NB4 (cell line): ENCODE data around the gene SEMA3G.

Source experiments
- DNase-seq: peaks from one replicate; pipeline ENCODE4 v3.0.0; 2010; ENCODE audit warnings: low read depth
- H3K4me3 ChIP-seq: one replicate; pipeline ENCODE4 v1.5.1; 2011; ENCODE audit warnings: mild to moderate bottlenecking, low read depth, low read length, moderate library complexity
- CTCF ChIP-seq: IDR thresholded peaks from one replicate; pipeline ENCODE4 v1.5.1; 2012; ENCODE audit warnings: low read depth, low read length
- MYC ChIP-seq: IDR thresholded peaks from 2 replicates; pipeline ENCODE4 v1.6.1; 2011; ENCODE audit warnings: low read depth, low read length
- POLR2A ChIP-seq: IDR thresholded peaks from 2 replicates; pipeline ENCODE4 v1.6.1; 2011; ENCODE audit warnings: mild to moderate bottlenecking; ENCODE audit not compliant: insufficient read length; ENCODE audit errors: extremely low read depth
- TF ChIP-seq, protein P1 (sequence below): IDR thresholded peaks from 2 replicates; pipeline ENCODE4 v1.6.1; 2011; ENCODE audit warnings: low read depth, low read length

Gene SEMA3G

DNA sequence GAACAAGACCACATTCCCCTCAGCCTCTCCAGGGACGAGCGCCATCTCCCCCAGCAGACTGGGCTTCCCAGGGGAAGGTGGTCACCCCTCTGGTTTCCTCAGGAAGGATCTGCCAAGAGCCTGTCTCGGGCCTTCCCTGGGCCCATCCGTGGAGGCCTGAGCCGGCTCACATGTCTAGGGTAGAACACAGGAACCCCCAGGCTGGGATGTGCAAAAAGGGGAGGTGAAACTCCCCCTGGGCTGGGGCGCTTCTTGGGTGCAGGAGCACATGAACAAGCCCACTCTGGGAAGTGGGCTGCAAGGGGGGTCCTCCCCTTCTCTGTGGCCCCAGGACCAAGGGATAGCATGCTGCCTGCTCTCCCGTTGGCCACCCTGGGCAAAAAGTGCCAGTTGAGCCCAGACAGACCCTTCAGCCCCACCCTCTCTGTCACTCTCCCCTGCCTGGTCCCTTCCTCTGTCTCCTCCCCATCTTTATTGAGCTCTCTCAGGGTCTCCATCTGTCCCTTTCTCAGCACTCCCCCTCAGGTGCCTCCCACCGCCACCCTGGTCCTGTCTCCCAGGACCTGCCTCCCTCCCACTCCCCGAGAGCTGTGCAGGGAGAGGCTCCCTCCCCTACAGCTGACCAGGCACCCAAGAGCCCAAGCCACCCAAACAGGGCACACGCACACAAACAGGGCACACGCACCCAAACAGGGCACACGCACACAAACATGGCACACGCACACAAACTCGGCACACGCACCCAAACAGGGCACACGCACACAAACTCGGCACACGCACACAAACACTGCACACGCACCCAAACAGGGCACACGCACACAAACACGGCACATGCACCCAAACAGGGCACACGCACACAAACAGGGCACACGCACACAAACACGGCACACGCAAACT, 864 bp downstream of the SEMA3G start:
- H3K4me3 ChIP-seq, result peak overlapping the region; percentile 56
- TF ChIP-seq CTCF, result no peak
- TF ChIP-seq POLR2A, result no peak
- TF ChIP-seq MYC, result no peak
- peak; percentile 34 for DNase-seq

DNA sequence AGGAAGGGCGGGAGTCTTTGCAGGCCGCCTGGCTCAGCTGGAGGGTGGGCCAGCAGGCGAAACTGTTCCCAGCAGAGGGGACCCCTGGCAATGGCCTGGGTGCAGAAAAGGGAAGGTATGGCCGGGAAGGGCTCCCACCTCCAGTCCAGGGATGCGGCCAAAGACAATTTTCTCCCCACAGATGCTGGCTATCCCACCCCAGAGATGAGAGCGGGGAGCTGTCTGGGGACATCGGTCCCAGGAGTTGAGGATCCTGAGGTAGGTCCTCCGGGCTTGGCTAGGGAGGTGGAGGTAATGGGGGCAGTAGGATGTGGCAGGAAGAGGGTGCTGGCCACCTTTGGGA, 1.7 kb downstream of the SEMA3G start:
- no peak overlapping the region for H3K4me3 ChIP-seq
- TF ChIP-seq MYC (no peak), CTCF (no peak), POLR2A (no peak)
- TF ChIP-seq, protein P1, sequence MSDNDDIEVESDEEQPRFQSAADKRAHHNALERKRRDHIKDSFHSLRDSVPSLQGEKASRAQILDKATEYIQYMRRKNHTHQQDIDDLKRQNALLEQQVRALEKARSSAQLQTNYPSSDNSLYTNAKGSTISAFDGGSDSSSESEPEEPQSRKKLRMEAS, result no peak
- DNase-seq, result no peak

GRCh38 chr3:52442409-52443267, 2.3 kb downstream of the SEMA3G start:
- TF ChIP-seq CTCF (no peak), POLR2A (no peak), MYC (no peak)
- TF ChIP-seq, protein P1, result no peak
- no peak for DNase-seq
- no peak overlapping the region for H3K4me3 ChIP-seq

DNA sequence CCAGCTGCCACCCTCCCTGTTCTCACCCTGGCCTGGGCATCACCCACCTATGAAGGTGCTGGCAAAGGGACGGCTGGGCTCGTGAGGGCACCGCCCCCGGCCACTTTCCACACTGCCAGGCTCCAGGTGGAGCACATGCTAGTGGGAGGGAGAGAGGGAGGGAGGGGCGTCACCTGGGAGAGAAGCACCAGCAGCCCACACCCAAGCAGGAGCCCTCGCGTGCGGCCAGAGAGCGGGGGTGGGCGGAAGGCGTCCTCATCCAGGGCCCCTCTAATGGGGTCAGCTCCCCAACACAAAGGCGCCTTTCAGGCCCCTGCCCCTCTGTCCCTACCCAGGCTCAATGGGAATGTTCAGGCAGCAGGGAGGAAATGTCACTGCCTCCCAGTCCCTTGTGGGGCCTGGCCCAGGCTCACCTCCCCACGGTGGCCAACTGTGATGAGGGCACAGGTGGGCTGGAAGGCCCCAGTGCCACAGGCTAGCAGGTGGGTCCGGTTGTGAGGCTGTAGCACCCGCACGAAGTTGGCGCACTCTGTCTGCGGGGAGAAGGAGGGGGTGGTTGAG, 3.1 kb downstream of the SEMA3G start:
- no peak overlapping the region for H3K4me3 ChIP-seq
- TF ChIP-seq MYC, result no peak
- TF ChIP-seq, protein P1, result no peak
- no peak for TF ChIP-seq CTCF
- TF ChIP-seq POLR2A, result no peak
- no peak for DNase-seq

- no peak overlapping the region for H3K4me3 ChIP-seq
- TF ChIP-seq MYC (no peak), CTCF (no peak), POLR2A (no peak)
- TF ChIP-seq, protein P1, result no peak
- no peak for DNase-seq
These were observed 3.7 kb downstream of the SEMA3G start for GRCh38 chr3:52441091-52441771.
